ENCODE measurements around the gene ACVRL1. TPM values are rescaled to one million over a fixed set of nuclear protein-coding genes. Genes with fewer than 3 reads are reported as not detected.

ACVRL1 gene
- total RNA-seq, 2 experiments from 2014 or later: not detected

- intact Hi-C loops (cut with DNase I, micrococcal nuclease): no loop called here
- no peak for DNase-seq
- Mint-ChIP-seq H3K4me3 (no peak overlapping the region), H3K27ac (no peak overlapping the region), H3K36me3 (ENCODE audit: low read depth) (no peaks in the 10 kb centered on the region), H3K27me3 (no peaks in the 10 kb centered on the region), H3K9me3 (no peaks in the 10 kb centered on the region), H3K4me1 (ENCODE audit: low read depth) (peaks cover 6% of the 10 kb centered on the region)
- ChIA-PET POLR2A (interaction anchor here (0.6 kb wide), 1 partner anchor 137 kb away, joined by 3 read pairs; no protein-coding TSS in a partner anchor), CTCF (no interaction called here)
- Histone ChIP-seq H3K9me3 (ENCODE audit: control insufficient read depth in 1 of 2, insufficient read depth in 1 of 2, low read length in 2 of 2) (peaks cover 5 to 9% of the 10 kb centered on the region in 2 experiments), H3K27ac (ENCODE audit: low read depth in 1 of 2, low read length in 2 of 2) (no peak overlapping the region), H3K36me3 (ENCODE audit: insufficient read depth, low read length) (no peaks in the 10 kb centered on the region), H3K4me1 (ENCODE audit: insufficient read depth, low read length) (no peaks in the 10 kb centered on the region), H3K4me3 (ENCODE audit: low read length) (no peak overlapping the region), H3K27me3 (ENCODE audit: control insufficient read depth in 1 of 2, insufficient read depth in 2 of 2, low read length in 2 of 2) (peaks cover 0 to 2% of the 10 kb centered on the region in 2 experiments)
- TF ChIP-seq CTCF (IDR thresholded peaks at IDR 0.05): no peak
- no peak for ATAC-seq (ENCODE audit: poor library complexity)
Measured at GRCh38 chr12:51942501-51943000, 35.2 kb downstream of the ACVRL1 start.

- no peaks in the 10 kb centered on the region for H3K36me3 Mint-ChIP-seq (ENCODE audit: low read depth)
- ATAC-seq (ENCODE audit: poor library complexity) (no peak), DNase-seq (no peak)
- Histone ChIP-seq H3K9me3 (ENCODE audit: control insufficient read depth in 1 of 2, insufficient read depth in 1 of 2, low read length in 2 of 2) (peaks cover 5 to 9% of the 10 kb centered on the region in 2 experiments), H3K36me3 (ENCODE audit: insufficient read depth, low read length) (no peaks in the 10 kb centered on the region), H3K27ac (ENCODE audit: low read depth in 1 of 2, low read length in 2 of 2) (no peak overlapping the region), H3K4me3 (ENCODE audit: low read length) (no peak overlapping the region), H3K4me1 (ENCODE audit: insufficient read depth, low read length) (no peaks in the 10 kb centered on the region), H3K27me3 (ENCODE audit: control insufficient read depth in 1 of 2, insufficient read depth in 2 of 2, low read length in 2 of 2) (peaks cover 0 to 2% of the 10 kb centered on the region in 2 experiments)
- H3K9me3 Mint-ChIP-seq: no peaks in the 10 kb centered on the region
- no peaks in the 10 kb centered on the region for H3K27me3 Mint-ChIP-seq
- peaks cover 6% of the 10 kb centered on the region for H3K4me1 Mint-ChIP-seq (ENCODE audit: low read depth)
- POLR2A ChIA-PET: interaction anchor here (0.6 kb wide), 1 partner anchor 137 kb away, joined by 3 read pairs; no protein-coding TSS in a partner anchor
- TF ChIP-seq CTCF (IDR thresholded peaks at IDR 0.05): no peak
- no peak overlapping the region for H3K27ac Mint-ChIP-seq
- H3K4me3 Mint-ChIP-seq: no peak overlapping the region
- CTCF ChIA-PET: no interaction called here
- intact Hi-C loops (cut with DNase I, micrococcal nuclease): no loop called here
Measured at GRCh38 chr12:51943346-51943745, 36.0 kb downstream of the ACVRL1 start.

- peaks cover 0 to 2% of the 10 kb centered on the region in 2 experiments for H3K27me3 ChIP-seq (ENCODE audit: control insufficient read depth in 1 of 2, insufficient read depth in 2 of 2, low read length in 2 of 2)
- no peak overlapping the region for H3K27ac ChIP-seq (ENCODE audit: low read depth in 1 of 2, low read length in 2 of 2)
- CTCF ChIA-PET: interaction anchor here (0.8 kb wide), 1 partner anchor 80 kb away, joined by 3 read pairs; no protein-coding TSS in a partner anchor
- Mint-ChIP-seq H3K4me1 (ENCODE audit: low read depth) (peaks cover 7% of the 10 kb centered on the region), H3K9me3 (no peaks in the 10 kb centered on the region), H3K27me3 (no peaks in the 10 kb centered on the region), H3K36me3 (ENCODE audit: low read depth) (no peaks in the 10 kb centered on the region), H3K4me3 (no peak overlapping the region), H3K27ac (no peak overlapping the region)
- DNase-seq: no peak
- H3K4me3 ChIP-seq (ENCODE audit: low read length): no peak overlapping the region
- no peaks in the 10 kb centered on the region for H3K36me3 ChIP-seq (ENCODE audit: insufficient read depth, low read length)
- peaks cover 5 to 9% of the 10 kb centered on the region in 2 experiments for H3K9me3 ChIP-seq (ENCODE audit: control insufficient read depth in 1 of 2, insufficient read depth in 1 of 2, low read length in 2 of 2)
- intact Hi-C loops (cut with DNase I, micrococcal nuclease): no loop called here
- no peak for ATAC-seq (ENCODE audit: poor library complexity)
- POLR2A ChIA-PET: no interaction called here
- no peak for TF ChIP-seq CTCF (IDR thresholded peaks at IDR 0.05)
- H3K4me1 ChIP-seq (ENCODE audit: insufficient read depth, low read length): no peaks in the 10 kb centered on the region
Measured at GRCh38 chr12:51944608-51945233, 37.4 kb downstream of the ACVRL1 start.

All from CD4-positive, alpha-beta T cell (primary cell).